LNCaP clone FGC (cell line): ENCODE data around the gene TRDMT1.

Source experiments
- DNase-seq: peaks from one replicate; pipeline ENCODE4 v3.0.0-alpha.2; 2011; ENCODE audit warnings: low read depth
- H3K4me3 ChIP-seq: 2 replicates; pipeline ENCODE4 v1.5.1; 2011; ENCODE audit warnings: mild to moderate bottlenecking, low read depth, low read length, control low read depth
- TF ChIP-seq, protein P1 (sequence below): IDR thresholded peaks from 2 replicates; pipeline ENCODE4 v1.5.1; 2012; ENCODE audit warnings: mild to moderate bottlenecking; ENCODE audit not compliant: control insufficient read depth, insufficient read depth; ENCODE audit errors: extremely low read depth

Gene TRDMT1

DNA sequence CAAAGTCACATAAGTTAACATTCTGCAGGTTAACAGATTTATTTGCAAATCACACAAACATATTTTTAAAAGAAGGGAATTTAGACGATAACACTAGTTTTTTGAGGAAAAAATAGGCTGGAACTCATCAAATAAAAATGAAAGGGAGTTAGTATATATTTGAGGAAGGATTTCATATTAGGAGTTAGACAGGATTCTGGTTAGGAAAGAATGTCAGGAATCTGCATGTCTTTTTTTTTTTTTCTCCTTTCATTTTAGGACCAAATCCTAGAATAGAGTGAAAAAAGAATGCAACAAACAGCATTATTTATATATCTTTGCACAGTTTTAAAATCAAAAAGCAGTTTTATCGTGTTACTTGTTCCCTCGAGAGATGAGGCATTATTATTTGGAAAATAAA is 8.9 kb upstream of the TRDMT1 start:
- TF ChIP-seq, protein P1, sequence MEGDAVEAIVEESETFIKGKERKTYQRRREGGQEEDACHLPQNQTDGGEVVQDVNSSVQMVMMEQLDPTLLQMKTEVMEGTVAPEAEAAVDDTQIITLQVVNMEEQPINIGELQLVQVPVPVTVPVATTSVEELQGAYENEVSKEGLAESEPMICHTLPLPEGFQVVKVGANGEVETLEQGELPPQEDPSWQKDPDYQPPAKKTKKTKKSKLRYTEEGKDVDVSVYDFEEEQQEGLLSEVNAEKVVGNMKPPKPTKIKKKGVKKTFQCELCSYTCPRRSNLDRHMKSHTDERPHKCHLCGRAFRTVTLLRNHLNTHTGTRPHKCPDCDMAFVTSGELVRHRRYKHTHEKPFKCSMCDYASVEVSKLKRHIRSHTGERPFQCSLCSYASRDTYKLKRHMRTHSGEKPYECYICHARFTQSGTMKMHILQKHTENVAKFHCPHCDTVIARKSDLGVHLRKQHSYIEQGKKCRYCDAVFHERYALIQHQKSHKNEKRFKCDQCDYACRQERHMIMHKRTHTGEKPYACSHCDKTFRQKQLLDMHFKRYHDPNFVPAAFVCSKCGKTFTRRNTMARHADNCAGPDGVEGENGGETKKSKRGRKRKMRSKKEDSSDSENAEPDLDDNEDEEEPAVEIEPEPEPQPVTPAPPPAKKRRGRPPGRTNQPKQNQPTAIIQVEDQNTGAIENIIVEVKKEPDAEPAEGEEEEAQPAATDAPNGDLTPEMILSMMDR: no peak
- H3K4me3 ChIP-seq: no peak overlapping the region
- no peak for DNase-seq

DNA sequence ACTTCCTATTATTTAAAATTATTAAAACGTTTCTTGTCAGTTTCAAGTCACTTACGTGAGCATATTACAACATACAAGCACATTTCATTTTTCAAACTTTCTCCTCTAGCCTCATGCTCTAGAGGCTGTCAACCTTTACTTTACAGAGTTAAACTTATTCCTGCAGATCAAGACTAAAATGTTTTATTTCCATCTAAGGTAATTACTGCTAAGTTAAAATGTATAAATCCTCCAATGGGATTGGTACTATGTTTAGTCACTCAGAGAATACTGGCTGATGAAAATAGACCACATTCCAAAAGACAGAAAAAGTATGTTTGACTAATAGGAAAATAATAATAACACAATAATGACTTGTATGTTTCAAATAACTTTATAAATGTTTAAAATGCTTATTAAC is 8.4 kb upstream of the TRDMT1 start:
- TF ChIP-seq, protein P1: no peak
- no peak overlapping the region for H3K4me3 ChIP-seq
- no peak for DNase-seq

DNA sequence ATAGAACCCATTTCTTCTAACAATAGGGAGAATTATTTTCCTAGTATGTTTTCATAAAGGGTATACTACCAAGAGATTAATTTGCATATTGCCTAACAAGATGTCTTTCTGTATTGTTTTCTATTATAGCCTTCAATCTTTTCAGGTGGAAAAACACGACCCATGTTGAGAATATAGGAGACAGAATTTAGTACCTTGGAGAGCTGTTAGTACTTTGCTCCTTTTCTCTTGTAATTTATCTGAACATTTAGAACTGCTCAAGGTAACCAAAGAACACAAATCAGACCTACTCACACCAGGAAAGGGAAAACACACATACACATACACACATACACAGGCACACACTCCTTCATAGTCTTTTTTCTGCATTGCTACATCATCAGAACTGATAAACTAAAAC is 7.8 kb upstream of the TRDMT1 start:
- TF ChIP-seq, protein P1: no peak
- DNase-seq: no peak
- H3K4me3 ChIP-seq: no peak overlapping the region

DNA sequence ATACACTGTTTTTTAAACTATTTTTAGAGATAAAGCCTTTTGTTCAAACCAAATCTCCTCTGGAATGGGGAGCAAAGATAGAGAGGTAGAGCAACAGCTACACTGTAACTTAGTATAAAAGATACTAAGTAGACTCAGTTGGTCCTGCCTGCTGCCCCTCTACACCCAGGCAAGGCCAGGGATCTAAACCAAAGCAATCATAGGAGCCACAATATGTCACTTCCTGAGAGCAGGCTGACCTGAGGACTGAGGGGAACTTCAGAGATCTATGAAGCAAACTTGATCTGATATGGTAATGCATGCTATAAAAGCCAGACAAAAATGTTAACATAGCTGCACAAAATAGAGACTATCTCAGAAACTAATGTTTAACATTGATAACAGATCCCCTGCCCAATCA is 7.0 kb upstream of the TRDMT1 start:
- H3K4me3 ChIP-seq: no peak overlapping the region
- no peak for DNase-seq
- TF ChIP-seq, protein P1: no peak

DNA sequence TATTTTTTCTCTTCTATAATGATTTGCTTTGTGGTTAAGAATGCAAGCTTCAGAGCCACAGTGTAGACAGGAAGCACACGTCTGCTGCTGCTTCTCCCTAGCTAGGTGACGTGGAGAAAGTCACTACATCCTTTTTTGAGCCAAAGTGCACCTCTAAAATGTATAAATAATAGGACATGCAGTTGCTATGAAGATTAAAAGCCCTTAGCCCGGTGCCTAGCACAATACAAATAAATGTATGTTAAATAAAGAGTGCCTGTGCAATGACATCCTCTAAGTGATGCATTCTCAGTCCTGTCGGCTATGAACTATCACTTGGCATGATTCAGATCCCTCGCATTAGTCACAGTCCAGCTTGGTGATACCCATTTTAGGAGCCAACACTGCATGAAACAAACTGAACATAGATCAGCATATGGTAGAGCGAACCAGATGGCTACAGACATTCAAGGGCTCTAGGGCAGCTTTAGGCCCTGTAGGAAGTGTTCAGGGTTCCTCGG is 4.8 kb upstream of the TRDMT1 start:
- no peak overlapping the region for H3K4me3 ChIP-seq
- no peak for DNase-seq
- TF ChIP-seq, protein P1: no peak

DNA sequence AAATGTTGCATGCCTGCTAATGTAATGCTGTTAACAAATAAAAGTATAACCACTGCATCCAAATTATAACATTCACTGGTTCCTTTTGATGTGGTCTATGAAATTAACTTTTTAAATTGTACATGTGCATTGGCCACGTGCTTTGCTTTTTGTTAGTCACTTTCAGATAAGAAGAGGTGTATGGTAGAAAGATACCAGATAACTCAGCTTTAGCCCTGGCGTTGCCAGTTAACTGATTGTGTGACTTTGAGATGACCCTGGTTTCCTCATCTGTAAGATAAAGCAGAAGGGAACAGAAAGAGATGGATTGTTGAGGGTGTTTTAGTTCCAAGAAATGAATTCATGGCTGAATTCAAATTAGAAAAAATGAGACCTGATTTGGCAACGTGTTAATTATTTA is 1.9 kb upstream of the TRDMT1 start:
- TF ChIP-seq, protein P1: no peak
- no peak overlapping the region for H3K4me3 ChIP-seq
- no peak for DNase-seq

DNA sequence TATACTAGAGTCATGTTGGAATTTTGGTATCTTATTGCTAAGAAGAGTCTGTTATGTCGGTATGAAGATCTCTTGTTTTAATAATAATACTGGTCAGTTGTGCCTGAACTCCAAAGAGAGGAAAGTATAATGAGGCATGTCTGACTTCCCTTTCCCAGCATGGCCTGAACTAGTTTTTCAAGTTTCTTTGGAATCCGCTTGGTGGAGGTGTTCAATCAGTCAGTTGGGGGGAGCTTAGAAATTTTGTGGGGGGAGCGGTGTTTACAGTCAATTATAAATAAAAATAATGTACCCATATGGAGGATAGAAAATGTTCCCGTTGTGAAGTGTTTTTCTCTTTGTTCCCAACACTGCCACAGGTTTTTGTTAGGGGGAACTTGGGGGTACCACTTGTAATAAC is 1.5 kb upstream of the TRDMT1 start:
- no peak for DNase-seq
- TF ChIP-seq, protein P1: no peak
- H3K4me3 ChIP-seq: no peak overlapping the region
